Nephron progenitor cell (in vitro differentiated cells): ENCODE measurements around the gene ZNF366.

Experiments
- DNase-seq: peaks from one replicate; pipeline ENCODE4 v3.0.0; 2021
- H3K27ac Mint-ChIP-seq: 2 replicates; pipeline ENCODE4 v1.8.0; 2021; ENCODE audit warnings: mild to moderate bottlenecking, moderate library complexity, mixed read lengths
- H3K27me3 Mint-ChIP-seq: 2 replicates; pipeline ENCODE4 v1.8.0; 2021; ENCODE audit warnings: mild to moderate bottlenecking, low read depth, mixed read lengths; ENCODE audit not compliant: poor library complexity
- H3K36me3 Mint-ChIP-seq: 2 replicates; pipeline ENCODE4 v1.8.0; 2021; ENCODE audit warnings: low read depth, mixed read lengths
- H3K4me1 Mint-ChIP-seq: 2 replicates; pipeline ENCODE4 v1.8.0; 2021; ENCODE audit warnings: mixed read lengths
- H3K4me3 Mint-ChIP-seq: 2 replicates; pipeline ENCODE4 v1.8.0; 2021; ENCODE audit warnings: mild to moderate bottlenecking, moderate library complexity, mixed read lengths
- H3K9me3 Mint-ChIP-seq: 2 replicates; pipeline ENCODE4 v1.8.0; 2021; ENCODE audit warnings: mild to moderate bottlenecking, moderate library complexity, mixed read lengths
- TF ChIP-seq, protein P1 (sequence below): fragments of 200-600 bp; sonication (generic); IDR thresholded peaks from 2 replicates; pipeline ENCODE4 v1.5.0; 2021; ENCODE audit warnings: antibody characterized with exemption

Gene ZNF366

DNA sequence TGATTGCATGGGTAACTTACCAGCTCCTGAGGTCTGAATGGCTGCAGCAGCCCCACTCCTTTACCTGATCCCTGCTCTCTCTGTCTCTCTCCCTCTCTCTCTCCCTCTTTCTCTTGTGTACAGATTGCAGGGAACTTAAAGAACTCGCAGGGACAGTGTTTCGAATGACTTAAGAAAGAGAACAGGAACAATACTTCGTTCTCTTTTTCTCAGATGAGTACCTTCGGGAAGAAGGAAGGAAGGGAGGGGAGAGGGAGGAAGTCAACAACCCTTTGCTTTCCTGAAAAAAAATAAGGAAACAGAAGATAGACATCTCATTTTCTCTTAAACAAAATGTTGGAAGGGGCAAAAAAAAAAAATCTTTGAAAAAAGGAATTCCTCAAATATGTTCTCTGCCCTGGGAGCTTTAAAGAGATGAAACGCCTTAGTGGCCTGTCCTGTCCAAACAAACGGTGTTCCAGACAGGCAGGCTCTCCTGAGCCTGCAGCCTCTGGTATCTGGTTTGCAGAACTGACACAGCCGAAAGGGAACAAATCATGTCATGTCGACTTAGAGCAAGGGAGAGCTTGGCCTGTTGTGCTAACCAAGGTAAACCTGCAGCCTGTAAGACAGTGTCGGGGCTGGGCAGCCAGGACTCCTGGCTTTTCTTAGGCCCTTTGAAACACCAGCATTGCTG lies at the start of gene ZNF366:
Gene ZNF366 (minus strand): TSS at position 180 of the 676 bp plus-strand sequence. CDS start 45,914 bp downstream, outside the sequence.
- H3K4me1 Mint-ChIP-seq = peaks cover 50% of the 10 kb centered on the region
- peak within 1 kb of the TSS; percentile 81 for H3K27ac Mint-ChIP-seq
- H3K9me3 Mint-ChIP-seq = no peaks in the 10 kb centered on the region
- TF ChIP-seq, protein P1, sequence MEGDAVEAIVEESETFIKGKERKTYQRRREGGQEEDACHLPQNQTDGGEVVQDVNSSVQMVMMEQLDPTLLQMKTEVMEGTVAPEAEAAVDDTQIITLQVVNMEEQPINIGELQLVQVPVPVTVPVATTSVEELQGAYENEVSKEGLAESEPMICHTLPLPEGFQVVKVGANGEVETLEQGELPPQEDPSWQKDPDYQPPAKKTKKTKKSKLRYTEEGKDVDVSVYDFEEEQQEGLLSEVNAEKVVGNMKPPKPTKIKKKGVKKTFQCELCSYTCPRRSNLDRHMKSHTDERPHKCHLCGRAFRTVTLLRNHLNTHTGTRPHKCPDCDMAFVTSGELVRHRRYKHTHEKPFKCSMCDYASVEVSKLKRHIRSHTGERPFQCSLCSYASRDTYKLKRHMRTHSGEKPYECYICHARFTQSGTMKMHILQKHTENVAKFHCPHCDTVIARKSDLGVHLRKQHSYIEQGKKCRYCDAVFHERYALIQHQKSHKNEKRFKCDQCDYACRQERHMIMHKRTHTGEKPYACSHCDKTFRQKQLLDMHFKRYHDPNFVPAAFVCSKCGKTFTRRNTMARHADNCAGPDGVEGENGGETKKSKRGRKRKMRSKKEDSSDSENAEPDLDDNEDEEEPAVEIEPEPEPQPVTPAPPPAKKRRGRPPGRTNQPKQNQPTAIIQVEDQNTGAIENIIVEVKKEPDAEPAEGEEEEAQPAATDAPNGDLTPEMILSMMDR = no peak
- H3K36me3 Mint-ChIP-seq = no peaks in the 10 kb centered on the region
- H3K27me3 Mint-ChIP-seq = peaks cover 4% of the 10 kb centered on the region
- no peak for DNase-seq
- H3K4me3 Mint-ChIP-seq = no peak within 1 kb of the TSS

GRCh38 chr5:72556351-72557166 lies 49.3 kb upstream of the ZNF366 start:
- no peaks in the 10 kb centered on the region for H3K27me3 Mint-ChIP-seq
- no peaks in the 10 kb centered on the region for H3K9me3 Mint-ChIP-seq
- peaks cover 32% of the 10 kb centered on the region for H3K4me1 Mint-ChIP-seq
- H3K27ac Mint-ChIP-seq = peak overlapping the region; percentile 77
- H3K36me3 Mint-ChIP-seq = no peaks in the 10 kb centered on the region
- DNase-seq = peak; percentile 73
- peak overlapping the region; percentile 82 for H3K4me3 Mint-ChIP-seq
- TF ChIP-seq, protein P1 = peak; percentile 45

DNA sequence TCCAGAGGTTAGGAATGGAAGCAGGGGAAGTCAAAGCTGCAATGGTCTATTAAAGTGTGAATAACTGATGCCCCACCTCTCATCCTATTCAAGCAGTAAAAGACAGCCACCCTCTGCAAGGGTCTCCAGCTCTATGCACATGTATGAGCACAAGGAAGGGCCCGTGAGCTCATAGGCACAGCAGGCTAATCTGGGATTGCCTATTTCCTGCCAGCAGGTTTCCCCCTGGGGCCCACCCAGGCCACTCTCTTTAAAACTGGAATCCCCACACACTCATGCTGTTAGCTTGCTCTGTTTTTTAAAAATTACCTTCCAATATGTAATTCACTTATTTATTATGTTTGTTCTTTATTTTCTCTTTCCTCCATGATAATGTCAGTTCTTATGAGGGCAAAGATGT lies 48.7 kb upstream of the ZNF366 start:
- Mint-ChIP-seq H3K36me3 (no peaks in the 10 kb centered on the region), H3K27me3 (no peaks in the 10 kb centered on the region), H3K9me3 (no peaks in the 10 kb centered on the region), H3K4me1 (peaks cover 32% of the 10 kb centered on the region), H3K4me3 (peak overlapping the region; percentile 82), H3K27ac (peak overlapping the region; percentile 77)
- TF ChIP-seq, protein P1 = no peak
- DNase-seq = peak; percentile 10

- no peak overlapping the region for H3K4me3 Mint-ChIP-seq
- no peaks in the 10 kb centered on the region for H3K36me3 Mint-ChIP-seq
- TF ChIP-seq, protein P1 = no peak
- H3K9me3 Mint-ChIP-seq = no peaks in the 10 kb centered on the region
- no peak for DNase-seq
- H3K4me1 Mint-ChIP-seq = peaks cover 32% of the 10 kb centered on the region
- H3K27me3 Mint-ChIP-seq = no peaks in the 10 kb centered on the region
- no peak overlapping the region for H3K27ac Mint-ChIP-seq
Observed at GRCh38 chr5:72554897-72555296, 47.7 kb upstream of the ZNF366 start.

DNA sequence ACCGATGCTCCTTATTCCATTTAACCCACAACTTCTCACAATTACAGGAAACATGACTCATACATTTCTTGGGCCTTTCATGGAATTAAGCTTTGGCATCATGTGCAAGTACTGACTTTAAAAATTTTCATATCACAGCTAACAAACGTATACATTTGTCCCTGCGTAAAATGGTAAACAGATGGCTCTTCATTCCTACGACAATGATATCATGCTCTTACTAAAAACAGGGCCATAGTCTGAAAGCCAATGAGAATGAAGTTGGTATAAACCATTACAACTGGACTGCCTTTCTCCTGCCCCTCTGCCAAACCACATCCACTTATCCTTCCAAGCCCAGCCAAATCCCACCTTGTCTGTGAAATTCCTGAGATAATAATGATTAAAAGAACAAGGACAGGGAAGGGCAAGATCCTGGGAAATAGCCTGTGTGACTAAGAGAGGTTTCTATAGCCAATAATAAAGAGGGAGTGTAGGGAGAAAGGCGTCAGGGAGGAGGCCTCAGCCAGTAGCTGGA lies 44.9 kb upstream of the ZNF366 start:
- peaks cover 14% of the 10 kb centered on the region for H3K9me3 Mint-ChIP-seq
- DNase-seq = no peak

More for the DNA sequence above, 44.9 kb upstream of the ZNF366 start:
- no peak overlapping the region for H3K27ac Mint-ChIP-seq
- no peaks in the 10 kb centered on the region for H3K27me3 Mint-ChIP-seq
- TF ChIP-seq, protein P1 = no peak
- H3K36me3 Mint-ChIP-seq = no peaks in the 10 kb centered on the region
- peaks cover 23% of the 10 kb centered on the region for H3K4me1 Mint-ChIP-seq
- no peak overlapping the region for H3K4me3 Mint-ChIP-seq
